DMS53 (cell line): ENCODE data around the gene GALNT11.
"Not testable (repeated sequence)": the region's sequence is repeated elsewhere in the genome, so short reads cannot be mapped to it uniquely, and the experiment has no call there.

Source experiments
- DNase-seq: peaks from one replicate; lab custom pipeline; 2025; lab: John Stamatoyannopoulos, UW

The GALNT11 gene

GRCh38 chr7:152025077-152025936 lies at the start of gene GALNT11:
Gene GALNT11 (plus strand): TSS chr7:152025674. CDS start chr7:152094228, 68,554 bp downstream.
- DNase-seq: peak; percentile 97

- no peak for DNase-seq
Observed at GRCh38 chr7:151978616-151979015, 46.9 kb upstream of the GALNT11 start.

- DNase-seq: no peak
Observed at GRCh38 chr7:151981223-151981622, 44.3 kb upstream of the GALNT11 start.

- DNase-seq: no peak
Observed at GRCh38 chr7:151982806-151983205, 42.7 kb upstream of the GALNT11 start.

GRCh38 chr7:151984612-151985011 lies 40.9 kb upstream of the GALNT11 start:
- DNase-seq: no peak

- DNase-seq: no peak
Observed at GRCh38 chr7:151987748-151988529, 37.5 kb upstream of the GALNT11 start.

GRCh38 chr7:151992375-151992774 lies 33.1 kb upstream of the GALNT11 start:
- DNase-seq: peak; percentile 78

- peak; percentile 91 for DNase-seq
Observed at GRCh38 chr7:151993977-151994676, 31.3 kb upstream of the GALNT11 start.

GRCh38 chr7:151999424-152000090 lies 25.9 kb upstream of the GALNT11 start:
- no peak for DNase-seq

- no peak for DNase-seq
Observed at GRCh38 chr7:152000191-152000590, 25.3 kb upstream of the GALNT11 start.

GRCh38 chr7:152006336-152006735 lies 19.1 kb upstream of the GALNT11 start:
- DNase-seq: no peak

GRCh38 chr7:152011860-152012259 lies 13.6 kb upstream of the GALNT11 start:
- no peak for DNase-seq

- no peak for DNase-seq
Observed at GRCh38 chr7:152013230-152013629, 12.2 kb upstream of the GALNT11 start.

- no peak for DNase-seq
Observed at GRCh38 chr7:152013974-152014373, 11.5 kb upstream of the GALNT11 start.

GRCh38 chr7:152014722-152015121 lies 10.8 kb upstream of the GALNT11 start:
- peak; percentile 40 for DNase-seq

- DNase-seq: no peak
Observed at GRCh38 chr7:152015600-152015999, 9.9 kb upstream of the GALNT11 start.

- no peak for DNase-seq
Observed at GRCh38 chr7:152016947-152017346, 8.5 kb upstream of the GALNT11 start.

- DNase-seq: not testable (repeated sequence)
Observed at GRCh38 chr7:152017683-152018082, 7.8 kb upstream of the GALNT11 start.

- DNase-seq: not testable (repeated sequence)
Observed at GRCh38 chr7:152021740-152022139, 3.7 kb upstream of the GALNT11 start.

GRCh38 chr7:152025937-152026890 lies 740 bp downstream of the GALNT11 start:
- peak; percentile 33 for DNase-seq
